Retinal pigment epithelial cell (primary cell): ENCODE data around the gene ZNF786.
A peak's percentile ranks its signal among the peaks of the same experiment; 100 is the strongest.
"Not testable (repeated sequence)": the region's sequence is repeated elsewhere in the genome, so short reads cannot be mapped to it uniquely, and the experiment has no call there.

Experiments used
- DNase-seq: peaks from one replicate; pipeline ENCODE4 v3.0.0-alpha.2; 2010; ENCODE audit warnings: low read depth
- H3K4me3 ChIP-seq: 2 replicates; pipeline ENCODE4 v1.5.1; 2011; ENCODE audit warnings: mild to moderate bottlenecking, low read length, control low read depth, moderate library complexity
- CTCF ChIP-seq: conservative IDR thresholded peaks from 2 replicates; pipeline ENCODE4 v1.5.1; 2011; ENCODE audit warnings: low read depth, low read length, control low read depth, inconsistent platforms

ZNF786 gene

GRCh38 chr7:149036676-149037075, 53.8 kb downstream of the ZNF786 start:
- no peak for DNase-seq
- no peak for TF ChIP-seq CTCF
- H3K4me3 ChIP-seq: no peak overlapping the region

- no peak for TF ChIP-seq CTCF
- no peak for DNase-seq
- no peak overlapping the region for H3K4me3 ChIP-seq
Observed at GRCh38 chr7:149031353-149031910, 59.1 kb downstream of the ZNF786 start.

GRCh38 chr7:149030439-149030838, 60.1 kb downstream of the ZNF786 start:
- not testable (repeated sequence) for DNase-seq, H3K4me3 ChIP-seq

- peak; percentile 14 for TF ChIP-seq CTCF
- H3K4me3 ChIP-seq: peak within 1 kb of the TSS; percentile 74
- peak; percentile 97 for DNase-seq
Observed at GRCh38 chr7:149028346-149029109, 62.0 kb downstream of the ZNF786 start, which contains the start of gene PDIA4. Gene PDIA4, minus strand, starts transcription at chr7:149028505. Its CDS starts 97 bp downstream, at chr7:149028408.

- TF ChIP-seq CTCF: no peak
- H3K4me3 ChIP-seq: peak overlapping the region; percentile 63
- no peak for DNase-seq
Observed at GRCh38 chr7:149027611-149028345, 62.7 kb downstream of the ZNF786 start.

- DNase-seq: no peak
- no peak for TF ChIP-seq CTCF
- peak overlapping the region; percentile 63 for H3K4me3 ChIP-seq
Observed at GRCh38 chr7:149027055-149027454, 63.5 kb downstream of the ZNF786 start.

- no peak for TF ChIP-seq CTCF
- H3K4me3 ChIP-seq: no peak overlapping the region
- no peak for DNase-seq
Observed at GRCh38 chr7:149023662-149024061, 66.9 kb downstream of the ZNF786 start.
